ENCODE data around the gene ELSPBP1. TPM values are rescaled to one million over a fixed set of nuclear protein-coding genes. Genes with fewer than 3 reads are reported as not detected.
"Not testable (repeated sequence)": the region's sequence is repeated elsewhere in the genome, so short reads cannot be mapped to it uniquely, and the experiment has no call there.

The ELSPBP1 gene
- total RNA-seq, 1 donor from 2014 or later, result not detected

DNA sequence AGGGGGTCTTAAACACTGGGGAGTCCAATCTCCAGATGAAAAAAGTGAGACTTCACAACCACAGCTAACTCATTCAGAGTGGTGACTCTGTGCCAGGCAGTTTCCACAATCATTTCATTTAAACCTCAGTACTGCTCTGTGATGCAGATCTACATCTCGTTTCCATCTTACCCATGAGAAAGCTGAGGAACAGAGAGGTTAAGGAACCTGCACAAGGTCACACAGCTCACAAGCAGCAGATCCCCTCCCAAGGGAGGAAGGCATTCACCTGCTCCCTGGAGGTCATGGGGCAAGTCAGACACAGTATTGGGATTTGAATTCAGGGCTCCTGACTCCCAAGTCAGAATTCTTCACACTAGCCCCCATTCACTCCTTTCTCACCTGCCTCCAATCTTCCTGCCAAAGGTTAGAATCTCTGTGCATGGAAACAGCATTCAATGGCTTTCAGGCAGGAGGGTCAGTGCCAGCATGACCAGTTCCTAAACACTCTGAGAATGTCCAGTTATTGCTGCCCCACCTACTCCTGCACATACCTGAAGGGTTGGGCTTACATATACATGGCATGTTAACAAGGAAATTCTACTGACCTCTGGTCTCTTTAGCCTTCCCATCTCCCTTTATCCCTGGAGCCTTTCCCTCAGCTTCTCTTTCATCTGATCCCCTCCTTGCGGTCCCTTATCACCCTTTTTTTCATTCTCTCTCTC is 47.6 kb downstream of the ELSPBP1 start:
- no peak for FAIRE-seq
- DNase-seq (ENCODE audit: low spot score in 2 of 2), result no peak

DNA sequence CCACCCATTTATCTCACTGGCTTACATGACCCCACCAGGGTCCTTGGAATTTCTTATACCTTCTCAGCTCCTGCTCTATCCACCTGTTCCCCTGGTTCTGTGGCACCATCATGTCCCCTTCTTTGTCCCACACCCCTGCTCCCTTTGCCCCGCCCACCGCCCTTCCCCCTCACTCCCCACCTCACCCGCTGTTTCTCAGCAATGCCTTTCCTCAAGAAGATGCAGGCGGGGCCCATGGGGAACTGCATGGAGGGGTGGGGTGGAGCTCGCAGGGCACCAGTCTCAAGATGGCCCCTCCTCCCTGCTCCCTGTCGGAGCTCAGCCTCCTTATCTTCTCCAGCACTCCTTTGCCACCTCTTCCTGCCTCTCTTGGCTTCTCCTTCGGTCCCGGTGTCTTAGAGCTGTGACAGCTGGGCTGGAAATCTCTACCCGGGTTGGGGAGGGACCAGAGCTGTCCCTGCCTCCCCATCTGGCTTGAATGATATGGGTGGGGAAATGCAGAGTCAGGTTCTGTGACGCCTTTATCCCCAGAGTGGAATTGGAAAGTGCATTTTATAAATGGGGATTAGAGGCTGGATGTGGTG is 49.3 kb downstream of the ELSPBP1 start, which contains the start of gene CABP5:
Gene CABP5 (minus strand): TSS at position 405 of the 584 bp plus-strand sequence. CDS start 157 bp downstream, at position 248.
- FAIRE-seq (no peak), DNase-seq (ENCODE audit: low spot score in 2 of 2) (no peak)

DNA sequence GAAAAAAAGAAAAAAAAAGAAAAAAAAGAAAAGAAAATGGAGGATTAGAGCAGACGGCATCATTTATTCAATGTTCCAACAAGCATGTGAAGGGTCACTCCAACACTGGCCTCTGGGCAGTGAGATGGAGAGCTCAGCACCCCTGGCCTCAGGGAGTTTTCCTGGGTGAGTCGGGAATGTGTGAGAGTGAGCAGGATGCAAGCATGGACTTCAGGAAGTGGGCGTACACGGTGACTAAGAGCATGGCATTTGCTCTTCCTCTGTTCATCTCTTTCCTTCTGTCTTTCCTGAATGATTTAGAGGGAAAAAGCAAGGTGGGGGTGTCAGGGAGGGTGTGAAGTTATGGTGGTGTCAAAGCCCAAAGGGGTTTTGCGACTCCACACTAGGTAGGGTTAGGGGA is 50.1 kb downstream of the ELSPBP1 start:
- DNase-seq (ENCODE audit: low spot score in 2 of 2), result no peak

DNA sequence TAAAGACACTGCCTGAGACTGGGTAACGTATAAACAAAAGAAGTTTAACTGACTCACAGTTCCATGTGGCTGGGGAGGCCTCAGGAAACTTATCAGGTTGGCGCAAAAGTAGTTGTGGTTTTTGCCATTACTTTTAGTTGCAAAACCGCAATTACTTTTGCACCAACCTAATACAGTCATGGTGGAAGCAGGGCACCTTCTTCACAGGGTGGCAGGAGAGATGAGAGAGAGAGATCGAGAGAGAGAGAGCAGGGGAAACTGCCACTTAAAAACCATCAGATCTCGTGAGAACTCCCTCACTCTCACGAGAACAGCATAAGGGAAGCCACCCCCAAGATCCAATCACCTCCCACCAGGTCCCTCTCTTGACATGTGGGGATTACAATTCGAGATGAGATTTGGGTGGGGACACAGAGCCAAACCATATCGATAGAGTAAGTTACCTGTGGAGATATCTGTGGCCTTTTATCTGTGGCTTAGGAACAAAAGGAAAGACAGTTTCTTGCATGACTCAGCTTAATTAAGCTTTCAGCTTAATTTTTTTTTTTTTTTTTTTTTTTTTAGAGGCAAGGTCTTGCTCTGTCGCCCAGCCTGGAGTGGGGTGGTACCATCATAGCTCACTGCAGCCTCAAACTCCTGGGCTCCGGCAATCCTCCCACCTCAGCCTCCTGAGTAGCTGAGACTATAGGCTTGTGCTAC is 57.1 kb downstream of the ELSPBP1 start:
- no peak for DNase-seq (ENCODE audit: low spot score in 2 of 2)
- no peak for FAIRE-seq

More for the DNA sequence above, 50.1 kb downstream of the ELSPBP1 start:
- no peak for FAIRE-seq

DNA sequence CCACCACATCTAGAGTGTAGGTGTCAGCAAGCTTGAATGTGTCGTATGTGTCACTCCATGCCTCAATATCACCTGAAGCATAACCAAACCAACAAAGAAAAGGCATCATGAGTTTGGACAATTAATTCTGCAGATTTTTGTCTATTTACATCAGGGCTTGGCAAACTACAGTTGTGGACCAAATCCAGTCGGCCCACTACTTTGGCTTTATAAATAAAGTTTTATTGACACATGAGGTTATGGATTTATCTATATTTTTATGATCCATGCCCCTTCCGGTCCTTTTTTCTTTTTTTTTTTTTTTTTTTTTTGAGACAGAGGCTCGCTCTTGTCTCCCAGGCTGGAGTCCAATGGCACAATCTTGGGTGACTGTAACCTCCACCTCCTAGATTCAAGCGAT is 58.6 kb downstream of the ELSPBP1 start:
- FAIRE-seq (no peak), DNase-seq (ENCODE audit: low spot score in 2 of 2) (no peak)

DNA sequence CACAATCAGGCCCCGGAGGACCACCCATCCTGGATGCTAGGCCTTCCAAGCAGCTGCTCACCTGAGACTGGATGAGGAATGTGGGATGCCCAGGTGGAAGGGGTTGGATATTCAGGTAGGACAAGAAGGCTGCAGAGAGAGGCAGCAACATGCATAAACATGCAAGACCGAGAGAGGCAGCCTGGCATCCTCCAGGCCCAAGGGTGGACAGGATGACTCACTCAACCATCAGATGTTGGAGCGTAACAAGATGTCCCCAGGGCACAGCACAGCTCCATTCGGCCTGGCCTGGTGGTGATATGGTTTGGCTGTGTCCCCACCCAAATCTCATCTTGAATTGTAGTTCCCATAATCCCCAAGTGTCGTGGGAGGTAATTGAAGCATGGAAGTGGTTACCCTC is 59.4 kb downstream of the ELSPBP1 start:
- no peak for FAIRE-seq
- no peak for DNase-seq (ENCODE audit: low spot score in 2 of 2)

DNA sequence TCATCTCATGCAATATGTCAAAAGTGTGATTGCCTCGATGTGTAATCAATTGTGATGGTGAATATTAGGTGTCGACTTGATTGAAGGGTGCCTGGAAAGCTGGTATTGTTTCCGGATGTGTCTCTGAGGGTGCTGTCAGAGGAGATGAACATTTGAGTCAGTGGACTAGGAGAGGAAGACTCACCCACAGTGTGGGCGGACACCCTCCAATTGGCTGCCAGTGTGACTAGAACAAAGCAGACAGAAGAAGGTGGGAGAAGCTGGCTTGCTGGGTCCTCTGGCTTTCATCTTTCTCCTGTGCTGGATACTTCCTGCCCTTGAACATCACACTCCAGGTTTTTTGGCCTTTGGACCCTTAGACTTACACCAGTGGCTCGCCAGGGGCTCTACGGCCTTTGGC is 64.9 kb downstream of the ELSPBP1 start:
- FAIRE-seq, result no peak
- DNase-seq (ENCODE audit: low spot score in 2 of 2), result no peak

DNA sequence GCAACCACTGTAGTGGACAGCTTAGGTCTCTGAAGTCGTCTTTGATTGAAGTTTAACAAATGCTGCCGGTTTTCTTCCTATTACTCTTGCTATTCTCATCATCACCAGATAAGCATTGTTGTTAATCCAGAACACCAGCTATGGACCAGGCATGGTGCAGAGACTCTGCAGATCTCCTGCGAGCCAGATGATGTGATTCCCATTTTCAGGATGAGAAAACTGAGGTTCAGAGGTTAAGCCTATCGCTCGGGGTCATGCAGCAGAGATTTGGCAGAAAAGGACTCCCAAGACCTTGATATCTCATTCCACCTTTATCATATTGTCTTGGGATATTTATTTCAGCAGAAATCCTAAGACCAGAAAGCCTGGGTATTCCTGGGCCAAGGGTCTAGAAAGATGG is 65.9 kb downstream of the ELSPBP1 start:
- DNase-seq (ENCODE audit: low spot score in 2 of 2) (no peak), FAIRE-seq (no peak)

DNA sequence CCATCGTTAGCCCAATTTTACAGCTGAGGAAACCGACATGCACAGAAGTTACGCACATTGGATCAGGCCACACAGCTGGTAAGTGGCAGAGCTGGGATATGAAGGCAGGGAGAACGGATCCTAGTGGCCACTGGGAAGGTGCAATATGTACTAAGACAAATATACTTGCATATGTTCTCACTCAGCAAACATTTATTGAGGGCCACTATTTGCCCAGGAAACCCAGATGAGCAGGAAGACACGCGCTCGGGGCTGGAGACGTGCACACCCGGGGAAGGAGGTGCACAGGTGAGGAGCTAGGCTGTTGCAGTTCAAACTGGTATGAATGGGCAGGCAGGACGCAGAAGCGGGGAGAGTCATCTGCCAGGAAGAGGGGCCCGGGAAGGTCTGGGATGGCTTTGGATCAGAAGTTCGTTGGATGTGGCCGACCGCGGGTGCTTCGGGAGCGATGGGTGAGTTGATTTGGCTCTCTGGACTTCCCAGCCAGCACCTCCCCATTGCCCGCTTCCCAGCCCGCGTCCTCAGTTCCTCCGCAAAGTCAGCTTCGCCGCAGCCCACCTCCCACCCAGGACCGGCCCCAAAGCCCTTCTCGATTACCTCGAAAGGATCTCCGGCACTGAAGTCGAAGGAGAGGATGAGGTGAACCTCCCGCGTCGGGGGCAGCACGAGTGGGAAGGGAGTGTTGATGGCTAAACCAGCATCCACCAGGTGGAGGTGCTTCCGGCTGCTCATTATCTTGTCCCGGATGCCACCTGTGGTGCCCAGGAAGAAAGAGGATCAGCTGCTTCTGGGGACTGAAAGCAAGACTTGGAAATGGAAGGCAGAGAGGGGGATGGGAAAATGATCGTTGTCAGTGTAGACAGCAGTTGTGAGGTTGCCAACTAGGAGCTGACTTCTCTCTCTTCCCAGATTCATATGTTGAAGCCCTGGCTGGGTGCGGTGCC is 67.2 kb downstream of the ELSPBP1 start:
- DNase-seq (ENCODE audit: low spot score in 2 of 2) (no peak), FAIRE-seq (no peak)

DNA sequence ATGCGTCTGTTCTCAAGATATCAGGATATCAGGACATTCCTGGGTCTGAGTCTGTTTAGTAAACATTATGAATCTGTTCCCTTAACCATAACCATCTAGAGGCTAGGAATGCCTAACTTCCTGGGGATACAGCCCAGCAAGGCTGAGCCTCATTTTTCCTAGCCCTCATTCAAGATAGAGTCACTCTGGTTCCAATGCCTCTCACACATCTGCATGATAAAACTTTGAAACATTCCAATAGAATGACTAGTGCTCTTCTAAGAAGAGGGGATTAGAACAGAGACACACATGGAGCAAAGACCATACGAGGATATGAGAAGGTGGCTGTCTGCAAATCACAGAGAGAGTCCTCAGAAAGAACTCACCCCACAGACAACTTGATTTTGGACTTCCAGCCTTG is 70.1 kb downstream of the ELSPBP1 start:
- no peak for FAIRE-seq
- DNase-seq (ENCODE audit: low spot score in 2 of 2), result no peak

DNA sequence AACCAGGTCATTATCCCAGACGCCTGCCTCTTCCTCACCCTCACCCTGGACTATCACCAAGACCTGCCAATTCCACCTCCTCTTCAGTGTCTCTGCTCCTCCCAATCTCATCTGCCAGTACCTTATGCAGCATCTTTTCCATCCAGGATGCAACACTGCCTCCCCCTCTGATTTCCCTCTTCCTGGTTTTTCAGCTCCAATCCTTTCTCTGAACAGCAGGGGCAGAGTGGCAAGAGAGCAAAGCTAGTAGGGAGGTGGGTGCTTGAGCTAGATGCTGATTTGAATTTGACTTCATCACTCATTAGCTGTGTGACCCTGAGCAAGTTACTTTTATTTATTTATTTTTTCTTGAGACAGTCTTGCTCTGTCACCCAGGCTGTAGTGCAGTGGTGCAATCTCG is 75.0 kb downstream of the ELSPBP1 start:
- DNase-seq (ENCODE audit: low spot score in 2 of 2), result no peak
- FAIRE-seq, result no peak

DNA sequence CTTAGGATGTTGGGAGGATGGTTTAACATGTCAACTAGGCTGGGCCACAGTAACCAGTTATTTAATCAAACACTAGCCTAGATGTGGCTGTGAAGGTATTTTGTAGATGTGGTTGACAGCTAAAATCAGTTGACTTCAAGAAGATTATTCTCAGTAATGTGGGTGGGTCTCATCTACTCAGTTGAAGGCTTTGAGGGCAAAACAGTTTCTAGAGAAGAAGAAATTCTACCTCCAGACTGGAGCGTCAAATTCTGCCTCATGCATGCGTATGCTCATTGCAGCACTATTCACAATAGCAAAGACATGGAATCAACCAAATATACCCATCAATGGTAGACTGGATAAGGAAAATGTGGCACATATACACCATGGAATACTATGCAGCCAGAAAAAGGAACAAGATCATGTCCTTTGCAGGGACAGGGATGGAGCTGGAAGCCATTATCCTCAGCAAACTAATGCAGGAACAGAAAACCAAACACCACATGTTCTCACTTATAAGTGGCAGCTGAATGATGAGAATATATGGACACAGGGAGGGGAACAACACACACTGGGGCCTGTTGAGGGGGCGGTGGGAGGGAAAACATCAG is 75.8 kb downstream of the ELSPBP1 start:
- not testable (repeated sequence) for FAIRE-seq; DNase-seq (ENCODE audit: low spot score in 2 of 2)

Other genes with a start within 250 kb of the ELSPBP1 start
- 88.0 TPM for gene NOP53, start 249.1 kb upstream of the ELSPBP1 start, total RNA-seq
- 296 TPM for gene SELENOW, start 215.9 kb upstream of the ELSPBP1 start, total RNA-seq
- not detected for gene TPRX1, start 190.1 kb upstream of the ELSPBP1 start, total RNA-seq
- not detected for gene CRX, start 172.7 kb upstream of the ELSPBP1 start, total RNA-seq
- gene TPRX2, start 135.4 kb upstream of the ELSPBP1 start, total RNA-seq, result not detected
- not detected for gene SULT2A1, start 108.3 kb upstream of the ELSPBP1 start, total RNA-seq
- gene BSPH1, start 2.5 kb upstream of the ELSPBP1 start, total RNA-seq, result not detected
- gene CABP5, start 49.4 kb downstream of the ELSPBP1 start, total RNA-seq, result not detected
- gene PLA2G4C, start 116.2 kb downstream of the ELSPBP1 start, total RNA-seq, result 11.4 TPM
- 17.9 TPM for gene LIG1, start 175.7 kb downstream of the ELSPBP1 start, total RNA-seq
- 2.0 TPM for gene ZSWIM9, start 176.0 kb downstream of the ELSPBP1 start, total RNA-seq